Mucosa of rectum (tissue), 2 donors: ENCODE results near the gene DOCK3.

Experiments
- H3K27ac ChIP-seq, 2 donors: one replicate each; pipeline ENCODE4 v1.7.0; 2013; ENCODE audit warnings: inconsistent platforms in 2 of 2, low read depth in 2 of 2, low read length in 2 of 2
- H3K27me3 ChIP-seq, 2 donors: one replicate each; pipeline ENCODE4 v1.7.0; 2013; ENCODE audit warnings: low read length in 2 of 2; ENCODE audit not compliant: control insufficient read depth in 2 of 2, insufficient read depth in 2 of 2
- H3K36me3 ChIP-seq, 2 donors: one replicate each; pipeline ENCODE4 v1.7.0; 2013; ENCODE audit warnings: low read length in 2 of 2; ENCODE audit not compliant: control insufficient read depth in 2 of 2, insufficient read depth in 2 of 2
- H3K4me1 ChIP-seq, 2 donors: one replicate each; pipeline ENCODE4 v1.7.0; 2013; ENCODE audit warnings: low read length in 2 of 2, mild to moderate bottlenecking in 1 of 2; ENCODE audit not compliant: control insufficient read depth in 2 of 2, insufficient read depth in 2 of 2
- H3K4me3 ChIP-seq, 2 donors: one replicate each; pipeline ENCODE4 v1.7.0; 2013; ENCODE audit warnings: low read length in 2 of 2
- H3K9ac ChIP-seq, 2 donors: one replicate each; pipeline ENCODE4 v1.7.0; 2013; ENCODE audit warnings: low read length in 2 of 2, low read depth in 1 of 2, mild to moderate bottlenecking in 1 of 2
- H3K9me3 ChIP-seq, 2 donors: one replicate each; pipeline ENCODE4 v1.7.0; 2013; ENCODE audit warnings: low read length in 2 of 2; ENCODE audit not compliant: control insufficient read depth in 2 of 2
- donor health status: healthy.
- donor health status: Normal muscosa, but diverticular disease.

Gene DOCK3

DNA sequence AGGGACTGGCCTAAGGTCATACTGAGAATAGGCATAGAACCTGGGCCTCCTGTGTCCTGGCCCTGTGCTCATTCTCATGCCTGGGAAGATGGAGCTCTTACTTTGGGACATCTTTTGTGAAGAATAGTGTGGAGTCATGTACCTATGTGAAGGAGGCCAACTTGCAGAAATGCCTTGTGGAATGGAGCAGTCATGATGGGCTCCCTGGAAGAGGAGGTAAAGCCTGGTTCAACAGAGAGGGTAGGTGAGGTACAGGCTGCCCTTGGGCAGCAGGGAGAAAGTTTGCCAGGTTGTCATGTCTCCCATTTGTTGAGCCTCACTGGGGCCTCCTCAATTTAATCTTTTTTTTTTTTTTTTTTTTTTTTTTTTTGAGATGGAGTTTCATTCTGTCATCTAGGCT, 39.7 kb upstream of the DOCK3 start:
- Histone ChIP-seq H3K36me3 (peaks cover 0 to 9% of the 10 kb centered on the region in 2 donors), H3K27me3 (no peaks in the 10 kb centered on the region), H3K4me1 (peaks cover 0 to 14% of the 10 kb centered on the region in 2 donors), H3K9ac (no peak overlapping the region), H3K4me3 (no peak overlapping the region), H3K9me3 (no peaks in the 10 kb centered on the region), H3K27ac (no peak overlapping the region)

DNA sequence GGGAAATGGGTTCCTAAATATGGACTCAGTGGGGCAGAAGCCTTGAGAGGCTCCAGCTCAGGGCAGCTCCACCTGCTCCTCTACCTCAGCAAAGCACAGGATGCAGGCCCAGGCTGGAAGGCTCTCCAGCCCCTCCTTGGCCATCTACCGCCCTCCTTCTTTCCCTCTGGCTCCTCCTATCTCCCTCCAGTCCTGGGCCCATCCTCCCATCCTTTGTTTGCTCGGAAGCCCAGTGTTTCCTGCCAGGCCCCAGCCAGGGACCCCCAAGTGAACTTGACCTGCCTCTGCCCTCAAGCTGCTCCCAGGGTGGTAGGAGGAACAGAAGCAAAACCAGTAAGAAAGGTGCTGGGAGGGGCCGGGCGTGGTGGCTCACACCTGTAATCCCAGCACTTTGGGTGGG, 37.7 kb upstream of the DOCK3 start:
- H3K27me3 ChIP-seq: no peaks in the 10 kb centered on the region
- no peak overlapping the region for H3K27ac ChIP-seq
- peaks cover 0 to 11% of the 10 kb centered on the region in 2 donors for H3K4me1 ChIP-seq
- peaks cover 13 to 23% of the 10 kb centered on the region in 2 donors for H3K36me3 ChIP-seq
- H3K9me3 ChIP-seq: no peaks in the 10 kb centered on the region
- H3K4me3 ChIP-seq: no peak overlapping the region
- H3K9ac ChIP-seq: no peak overlapping the region

DNA sequence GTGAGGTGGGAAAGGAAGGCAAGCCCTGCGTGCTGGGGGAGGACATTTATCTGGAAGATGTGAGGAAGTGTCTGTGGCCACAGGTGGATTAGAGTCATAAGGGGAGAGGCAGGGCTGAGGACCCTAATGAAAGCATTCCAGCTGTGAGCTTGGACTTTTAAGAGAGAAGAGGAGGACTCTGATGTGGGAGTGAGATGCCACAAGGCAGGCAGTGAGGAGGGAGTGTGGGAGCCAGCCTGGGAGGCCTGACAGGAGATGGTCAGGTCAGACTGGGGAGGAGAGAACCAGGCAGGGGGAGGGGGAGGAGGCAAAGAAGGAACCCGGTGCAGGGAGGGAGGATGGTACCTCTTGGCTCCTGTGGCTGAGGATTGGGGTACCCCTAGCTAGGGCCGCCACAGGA, 36.8 kb upstream of the DOCK3 start:
- Histone ChIP-seq H3K4me3 (no peak overlapping the region), H3K36me3 (peaks cover 16 to 28% of the 10 kb centered on the region in 2 donors), H3K27me3 (no peaks in the 10 kb centered on the region), H3K9ac (no peak overlapping the region), H3K9me3 (no peaks in the 10 kb centered on the region), H3K4me1 (peaks cover 0 to 11% of the 10 kb centered on the region in 2 donors), H3K27ac (no peak overlapping the region)

DNA sequence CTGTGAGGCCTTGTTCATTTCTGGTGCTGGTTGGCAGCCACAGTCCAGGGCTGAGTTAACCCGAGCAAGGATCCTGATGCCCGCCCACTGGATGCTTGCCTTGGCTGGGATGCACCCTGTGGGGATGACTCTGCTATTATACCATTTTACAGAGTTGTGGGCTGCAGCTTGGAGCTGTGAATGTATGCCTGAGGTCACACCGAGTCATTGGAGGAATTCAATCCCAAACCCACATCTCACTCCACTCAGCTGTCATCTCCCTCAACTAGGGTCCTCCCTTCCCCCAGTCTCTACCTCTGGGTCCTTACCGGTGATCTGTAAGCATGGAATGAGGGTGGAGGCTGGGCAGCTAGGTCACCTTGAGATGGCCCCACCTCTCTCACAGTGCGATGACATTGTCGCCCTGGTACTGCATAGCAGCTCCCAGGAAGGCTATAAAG, 35.7 kb upstream of the DOCK3 start:
- H3K9ac ChIP-seq: no peak overlapping the region
- no peak overlapping the region for H3K27ac ChIP-seq
- peaks cover 20 to 38% of the 10 kb centered on the region in 2 donors for H3K36me3 ChIP-seq
- no peak overlapping the region for H3K4me3 ChIP-seq
- H3K9me3 ChIP-seq: no peaks in the 10 kb centered on the region
- H3K27me3 ChIP-seq: no peaks in the 10 kb centered on the region
- H3K4me1 ChIP-seq: peaks cover 0 to 6% of the 10 kb centered on the region in 2 donors

DNA sequence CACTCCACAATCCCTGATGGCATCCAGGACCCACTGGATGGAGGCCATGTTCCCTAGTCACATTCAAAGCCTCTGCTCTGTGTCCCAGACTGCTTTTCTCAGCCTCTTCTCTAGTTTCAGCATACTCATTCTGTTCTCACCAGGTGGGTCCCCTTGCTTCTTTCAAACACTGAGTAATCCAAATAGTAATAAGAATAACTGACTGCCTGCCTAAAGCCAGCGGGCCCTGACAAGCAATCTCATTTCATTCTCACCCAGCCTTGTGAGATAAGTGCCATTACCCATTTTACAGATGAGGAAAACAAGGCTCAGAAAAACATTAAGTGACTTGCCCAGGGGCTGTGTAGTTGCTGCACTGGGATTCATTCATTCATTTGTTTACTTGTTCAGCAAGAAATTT, 32.3 kb upstream of the DOCK3 start:
- H3K36me3 ChIP-seq: peaks cover 43 to 55% of the 10 kb centered on the region in 2 donors
- H3K4me1 ChIP-seq: no peaks in the 10 kb centered on the region
- H3K9ac ChIP-seq: no peak overlapping the region
- no peak overlapping the region for H3K27ac ChIP-seq
- no peak overlapping the region for H3K4me3 ChIP-seq
- no peaks in the 10 kb centered on the region for H3K27me3 ChIP-seq
- no peaks in the 10 kb centered on the region for H3K9me3 ChIP-seq

DNA sequence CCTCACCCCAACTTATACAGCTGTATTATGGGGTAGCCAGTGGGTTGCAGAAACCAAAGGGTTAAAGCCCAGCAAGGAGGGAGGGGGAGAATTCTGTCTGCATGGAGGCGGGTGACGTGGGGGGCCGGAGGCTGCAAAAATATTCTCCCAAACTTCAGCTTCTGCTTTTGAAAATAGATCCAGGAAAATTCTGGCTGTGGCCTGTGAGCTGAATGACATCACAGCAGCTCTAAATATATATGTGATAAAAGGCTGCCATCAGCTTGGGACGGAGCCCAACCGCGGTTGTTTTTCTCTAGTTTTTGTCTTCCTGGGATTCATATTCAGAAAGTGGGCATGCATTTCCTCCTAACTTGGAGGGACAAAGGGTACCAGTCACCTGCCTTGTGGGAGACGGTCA, 30.2 kb upstream of the DOCK3 start:
- Histone ChIP-seq H3K4me3 (no peak overlapping the region), H3K9me3 (no peaks in the 10 kb centered on the region), H3K27me3 (no peaks in the 10 kb centered on the region), H3K27ac (no peak overlapping the region), H3K36me3 (peaks cover 49 to 63% of the 10 kb centered on the region in 2 donors), H3K9ac (no peak overlapping the region), H3K4me1 (no peaks in the 10 kb centered on the region)

DNA sequence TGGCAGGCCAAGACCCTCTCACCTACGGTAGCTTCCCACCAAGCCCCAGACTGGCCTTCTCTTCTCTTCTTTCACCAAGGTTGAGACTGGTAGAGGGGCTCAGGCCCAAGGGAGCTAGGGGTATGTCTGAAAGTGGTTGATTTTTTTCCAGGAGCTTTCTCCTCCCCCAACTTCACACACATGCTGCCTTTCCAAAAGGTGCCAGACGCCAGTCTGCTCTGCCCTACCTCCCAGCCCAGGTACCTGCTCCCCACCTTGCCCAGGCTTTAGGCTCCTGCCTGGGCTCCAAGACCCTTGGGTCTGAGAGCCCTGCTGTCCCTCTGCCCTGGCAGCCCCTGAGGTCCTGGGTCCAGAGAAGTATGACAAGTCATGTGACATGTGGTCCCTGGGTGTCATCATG, 29.3 kb upstream of the DOCK3 start:
- Histone ChIP-seq H3K4me1 (no peaks in the 10 kb centered on the region), H3K27me3 (no peaks in the 10 kb centered on the region), H3K9me3 (no peaks in the 10 kb centered on the region), H3K9ac (no peak overlapping the region), H3K4me3 (no peak overlapping the region), H3K27ac (no peak overlapping the region), H3K36me3 (peaks cover 49 to 59% of the 10 kb centered on the region in 2 donors)

DNA sequence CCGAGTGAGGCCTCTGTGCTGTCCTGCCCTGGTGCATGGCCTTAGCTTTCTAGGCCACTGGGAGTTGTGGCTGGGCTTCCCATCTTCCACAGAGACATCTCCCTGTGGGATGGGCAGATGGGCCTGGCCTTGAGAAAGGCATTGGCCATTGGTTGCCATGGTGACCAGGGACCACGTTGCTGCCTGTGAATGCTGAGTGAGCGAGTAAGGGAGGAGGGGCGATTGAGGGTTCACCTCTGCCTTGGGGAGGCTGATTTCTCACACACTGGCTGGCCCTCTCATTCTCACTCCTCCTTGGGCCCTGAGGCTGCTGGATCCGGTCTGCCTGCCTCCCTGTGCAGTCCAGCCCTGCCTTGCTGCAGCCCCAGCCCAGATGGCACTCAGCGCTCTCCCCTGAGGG, 26.4 kb upstream of the DOCK3 start:
- Histone ChIP-seq H3K27me3 (no peaks in the 10 kb centered on the region), H3K4me3 (no peak overlapping the region), H3K9me3 (no peaks in the 10 kb centered on the region), H3K27ac (no peak overlapping the region), H3K9ac (no peak overlapping the region), H3K36me3 (peaks cover 33 to 38% of the 10 kb centered on the region in 2 donors), H3K4me1 (no peaks in the 10 kb centered on the region)

DNA sequence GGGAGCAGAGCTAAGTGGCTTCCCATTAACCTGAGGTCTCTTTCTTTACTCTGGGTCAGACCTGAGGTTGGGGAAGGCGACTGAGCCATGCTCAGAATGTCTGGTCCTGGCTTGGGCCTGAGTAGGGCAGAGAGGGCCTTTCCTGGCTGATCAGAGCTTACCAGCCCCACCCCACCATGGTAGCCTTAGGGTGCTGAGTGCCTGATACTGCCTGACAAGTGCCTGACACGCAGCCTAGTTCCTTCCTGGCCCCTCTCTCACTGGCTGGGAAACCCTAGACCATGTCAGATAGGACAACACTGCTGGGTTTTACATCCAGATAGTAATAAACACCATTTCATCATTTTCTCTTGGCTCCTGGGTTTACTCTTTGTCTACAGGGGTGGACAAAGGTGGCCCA, 25.8 kb upstream of the DOCK3 start:
- H3K27me3 ChIP-seq: no peaks in the 10 kb centered on the region
- no peaks in the 10 kb centered on the region for H3K4me1 ChIP-seq
- no peak overlapping the region for H3K4me3 ChIP-seq
- no peak overlapping the region for H3K9ac ChIP-seq
- no peak overlapping the region for H3K27ac ChIP-seq
- H3K9me3 ChIP-seq: no peaks in the 10 kb centered on the region
- peaks cover 29 to 32% of the 10 kb centered on the region in 2 donors for H3K36me3 ChIP-seq

DNA sequence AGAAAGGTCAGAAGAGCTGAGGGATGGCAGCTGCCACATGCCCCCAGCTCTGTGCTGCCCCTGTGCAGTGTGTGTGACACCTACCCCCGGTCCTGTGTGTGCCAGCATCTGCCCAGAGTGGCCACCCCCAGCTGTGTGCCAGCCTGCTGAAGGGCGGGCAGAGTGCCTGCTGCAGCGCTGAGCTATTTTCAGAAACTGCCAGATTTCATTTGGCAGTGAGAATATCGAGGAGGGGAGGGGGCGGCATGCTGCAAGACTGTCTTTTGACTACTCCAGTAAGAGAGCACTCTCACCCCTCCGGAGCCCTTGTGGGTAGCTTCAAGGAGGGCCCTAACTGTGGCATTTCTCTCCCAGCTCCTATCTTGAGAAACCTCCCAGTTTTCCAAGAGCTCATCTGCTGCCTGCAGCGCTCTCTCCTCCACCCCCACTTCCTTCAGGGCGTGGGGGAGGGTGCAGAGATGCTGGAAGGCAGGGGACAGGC, 25.2 kb upstream of the DOCK3 start:
- Histone ChIP-seq H3K27ac (no peak overlapping the region), H3K36me3 (peaks cover 27 to 31% of the 10 kb centered on the region in 2 donors), H3K27me3 (no peaks in the 10 kb centered on the region), H3K9ac (no peak overlapping the region), H3K4me1 (no peaks in the 10 kb centered on the region), H3K4me3 (no peak overlapping the region), H3K9me3 (no peaks in the 10 kb centered on the region)

DNA sequence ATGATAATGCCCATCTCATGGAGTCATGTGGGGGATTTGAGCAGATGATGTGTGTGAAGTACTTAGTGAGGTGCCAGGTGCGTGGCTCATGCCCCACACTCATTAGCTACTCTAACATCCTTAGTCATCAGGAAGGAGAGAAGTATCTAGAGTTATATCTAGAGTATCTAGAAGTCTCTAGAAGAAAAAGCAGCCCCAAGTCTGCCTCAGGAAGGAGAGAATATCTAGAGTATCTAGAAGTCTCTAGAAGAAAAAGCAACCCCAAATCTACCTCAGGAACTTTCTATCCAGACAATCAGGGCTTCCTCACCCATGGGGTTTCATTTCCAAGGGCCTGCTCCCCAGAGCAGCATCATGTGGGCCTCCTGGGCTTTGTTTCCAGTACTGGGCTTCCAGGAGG, 24.7 kb upstream of the DOCK3 start:
- Histone ChIP-seq H3K27ac (no peak overlapping the region), H3K4me3 (no peak overlapping the region), H3K9me3 (no peaks in the 10 kb centered on the region), H3K9ac (no peak overlapping the region), H3K4me1 (no peaks in the 10 kb centered on the region), H3K36me3 (peaks cover 24 to 31% of the 10 kb centered on the region in 2 donors), H3K27me3 (no peaks in the 10 kb centered on the region)
